GM23338 (cell line): Measurements from ENCODE around the gene DOCK7. TPM values are rescaled to one million over a fixed set of nuclear protein-coding genes. Genes with fewer than 3 reads are reported as not detected.

Experiments used
- ATAC-seq: fragments of 200-7000 bp; cut with Tn5 transposase; 3 replicates; pipeline ENCODE4 v1.9.1; 2020
- DNase-seq: peaks from one replicate; pipeline ENCODE4 v3.0.0-alpha.2; 2015; ENCODE audit warnings: low spot score
- H2AFZ ChIP-seq: fragments of 200-600 bp; sonication (generic); 2 replicates; pipeline ENCODE4 v1.8.0; 2016; ENCODE audit warnings: antibody characterized with exemption, mild to moderate bottlenecking, moderate library complexity
- H3F3A ChIP-seq: fragments of 200-600 bp; sonication (generic); replicated peaks from 2 replicates; pipeline ENCODE4 v1.8.0; 2017; ENCODE audit warnings: antibody characterized with exemption, mixed run types, low read depth
- H3K27ac ChIP-seq: fragments of 200-600 bp; sonication (generic); 2 replicates; pipeline ENCODE4 v1.6.1; 2016; ENCODE audit warnings: low read depth
- H3K27me3 ChIP-seq: fragments of 200-600 bp; sonication (generic); 2 replicates; pipeline ENCODE4 v1.8.0; 2016; ENCODE audit warnings: mild to moderate bottlenecking, mixed run types, moderate library complexity; ENCODE audit not compliant: insufficient read depth
- H3K36me3 ChIP-seq: fragments of 200-600 bp; sonication (generic); 2 replicates; pipeline ENCODE4 v1.8.0; 2016; ENCODE audit warnings: mild to moderate bottlenecking; ENCODE audit not compliant: insufficient read depth
- H3K4me1 ChIP-seq: fragments of 200-600 bp; sonication (generic); 2 replicates; pipeline ENCODE4 v1.8.0; 2016; ENCODE audit warnings: mild to moderate bottlenecking, moderate library complexity; ENCODE audit not compliant: insufficient read depth
- H3K4me2 ChIP-seq: fragments of 200-600 bp; sonication (generic); 2 replicates; pipeline ENCODE4 v1.7.1; 2017; ENCODE audit warnings: mixed run types
- H3K4me3 ChIP-seq: fragments of 200-600 bp; sonication (generic); 2 replicates; pipeline ENCODE4 v1.6.1; 2016; ENCODE audit warnings: mixed run types
- H3K79me2 ChIP-seq: fragments of 200-600 bp; sonication (generic); replicated peaks from 2 replicates; pipeline ENCODE4 v1.8.0; 2017; ENCODE audit warnings: mild to moderate bottlenecking; ENCODE audit not compliant: insufficient read depth
- H3K9me2 ChIP-seq: fragments of 200-600 bp; sonication (generic); 2 replicates; pipeline ENCODE4 v1.8.0; 2017; ENCODE audit not compliant: insufficient read depth
- H4K20me1 ChIP-seq: fragments of 200-600 bp; sonication (generic); replicated peaks from 2 replicates; pipeline ENCODE4 v1.8.0; 2017; ENCODE audit warnings: mild to moderate bottlenecking; ENCODE audit not compliant: insufficient read depth
- H3K27ac Mint-ChIP-seq: 2 replicates; pipeline ENCODE4 v1.8.0; 2020; ENCODE audit warnings: inconsistent platforms, mild to moderate bottlenecking, moderate library complexity, mixed read lengths
- H3K27me3 Mint-ChIP-seq: 3 replicates; pipeline ENCODE4 v1.8.0; 2022; ENCODE audit warnings: low read depth, mild to moderate bottlenecking, moderate library complexity, mixed read lengths, inconsistent platforms; ENCODE audit not compliant: insufficient read depth, poor library complexity
- H3K36me3 Mint-ChIP-seq: 3 replicates; pipeline ENCODE4 v1.8.0; 2021; ENCODE audit warnings: low read depth, mild to moderate bottlenecking, inconsistent platforms, moderate library complexity, mixed read lengths
- H3K4me1 Mint-ChIP-seq: 3 replicates; pipeline ENCODE4 v1.8.0; 2020; ENCODE audit warnings: mild to moderate bottlenecking, inconsistent platforms, mixed read lengths
- H3K4me3 Mint-ChIP-seq: 3 replicates; pipeline ENCODE4 v1.8.0; 2021; ENCODE audit warnings: moderate library complexity, mild to moderate bottlenecking, inconsistent platforms, mixed read lengths
- H3K9me3 Mint-ChIP-seq: 3 replicates; pipeline ENCODE4 v1.8.0; 2020; ENCODE audit warnings: moderate library complexity, mild to moderate bottlenecking, inconsistent platforms, mixed read lengths
- EZH2 ChIP-seq: fragments of 200-600 bp; sonication (generic); IDR thresholded peaks from one replicate; pipeline ENCODE4 v1.8.0; 2017; ENCODE audit warnings: antibody characterized with exemption, mild to moderate bottlenecking, low read depth; ENCODE audit not compliant: unreplicated experiment
- EZH2phosphoT487 ChIP-seq: fragments of 200-600 bp; sonication (generic); IDR thresholded peaks from one replicate; pipeline ENCODE4 v1.8.1; 2018; ENCODE audit warnings: antibody characterized with exemption; ENCODE audit not compliant: unreplicated experiment
- JUNB ChIP-seq: IDR thresholded peaks from one replicate; pipeline ENCODE4 v1.6.1; 2016; ENCODE audit warnings: antibody characterized with exemption; ENCODE audit not compliant: unreplicated experiment
- NANOG ChIP-seq: IDR thresholded peaks from 2 replicates; pipeline ENCODE4 v1.6.1; 2016; ENCODE audit warnings: antibody characterized with exemption, borderline replicate concordance
- POLR2AphosphoS5 ChIP-seq: IDR thresholded peaks from 2 replicates; pipeline ENCODE4 v1.6.1; 2016; ENCODE audit warnings: antibody characterized with exemption, low read depth
- ZNF114 ChIP-seq: fragments of 250-450 bp; sonication (Bioruptor Pico); IDR thresholded peaks from 2 replicates; pipeline ENCODE4 v1.5.0; 2020; ENCODE audit warnings: mild to moderate bottlenecking, moderate library complexity
- ZNF331 ChIP-seq: fragments of 250-450 bp; sonication (Bioruptor Pico); IDR thresholded peaks from 2 replicates; pipeline ENCODE4 v1.5.0; 2020; ENCODE audit warnings: low read depth, mild to moderate bottlenecking, moderate library complexity
- polyA plus RNA-seq: library from polyadenylated mRNA; unstranded; fragments of >200 nt; fragmentation: Nextera tagmentation; extraction: Ambion mirVana; gene quantifications from 2 replicates; pipeline ENCODE4 v1.2.1, GENCODE V29; 2016
- total RNA-seq: library from RNA; depleted of rRNA; stranded (reverse); fragments of >200 nt; shearing (Covaris generic); gene quantifications from 2 replicates; pipeline ENCODE4 v1.2.3, GENCODE V29; 2014
- TF ChIP-seq, protein P1 (sequence below), 2 experiments: fragments of 200-600 bp in 1 of 2; sonication (generic) in 1 of 2; conservative IDR thresholded peaks; 2 replicates each; pipeline versions ENCODE4 v1.5.1 to v1.6.1; 2016 to 2017; ENCODE audit warnings: antibody characterized with exemption in 2 of 2, low read depth in 2 of 2, mild to moderate bottlenecking in 2 of 2, moderate library complexity in 1 of 2
- TF ChIP-seq, protein P2 (sequence below): fragments of 250-450 bp; sonication (Bioruptor Pico); IDR thresholded peaks from 2 replicates; pipeline ENCODE4 v1.5.0; 2020; ENCODE audit warnings: mild to moderate bottlenecking, moderate library complexity
- TF ChIP-seq, protein P3 (sequence below): IDR thresholded peaks from one replicate; pipeline ENCODE4 v1.6.1; 2018; ENCODE audit warnings: antibody characterized with exemption; ENCODE audit not compliant: unreplicated experiment

Gene DOCK7
- total and polyA plus RNA-seq, 2 experiments from 2014 or later: 20.5 to 37.3 TPM

DNA sequence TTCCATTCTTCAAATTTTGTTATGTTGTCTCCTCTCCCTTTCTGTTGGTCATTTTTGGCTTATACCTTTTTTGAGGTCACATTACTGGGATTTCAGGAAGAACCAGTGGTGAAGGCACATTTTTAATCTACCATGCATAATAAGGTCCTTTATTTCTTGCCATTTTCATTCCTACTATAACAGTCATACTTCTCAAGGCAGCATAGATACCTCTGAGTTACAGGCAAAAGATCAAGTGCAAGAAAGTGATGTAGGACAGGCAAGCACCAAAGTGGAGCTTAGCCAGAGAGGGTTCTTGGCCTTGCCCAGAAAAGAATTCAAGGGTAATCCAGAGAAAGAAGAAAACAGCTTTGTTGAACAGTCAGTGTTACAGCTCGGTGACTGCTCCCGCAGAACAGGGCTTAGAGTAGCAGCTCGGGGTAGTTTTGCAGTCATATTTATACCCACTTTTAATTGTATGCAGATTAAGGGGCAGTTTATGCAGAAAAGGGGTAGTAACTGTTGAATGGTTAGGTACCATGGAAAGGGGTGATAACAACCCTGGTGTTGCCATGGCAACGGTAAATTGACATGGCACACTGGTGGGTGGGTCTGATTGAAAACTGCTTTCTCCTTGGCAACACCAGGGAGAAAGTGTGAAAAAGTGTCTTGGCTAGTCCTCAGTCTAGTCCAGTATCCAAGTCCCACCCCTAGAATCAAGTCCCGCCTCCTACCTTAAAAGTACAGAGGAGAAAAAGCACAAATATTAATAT lies 39.6 kb upstream of the DOCK7 start (continued):
- TF ChIP-seq, protein P1, sequence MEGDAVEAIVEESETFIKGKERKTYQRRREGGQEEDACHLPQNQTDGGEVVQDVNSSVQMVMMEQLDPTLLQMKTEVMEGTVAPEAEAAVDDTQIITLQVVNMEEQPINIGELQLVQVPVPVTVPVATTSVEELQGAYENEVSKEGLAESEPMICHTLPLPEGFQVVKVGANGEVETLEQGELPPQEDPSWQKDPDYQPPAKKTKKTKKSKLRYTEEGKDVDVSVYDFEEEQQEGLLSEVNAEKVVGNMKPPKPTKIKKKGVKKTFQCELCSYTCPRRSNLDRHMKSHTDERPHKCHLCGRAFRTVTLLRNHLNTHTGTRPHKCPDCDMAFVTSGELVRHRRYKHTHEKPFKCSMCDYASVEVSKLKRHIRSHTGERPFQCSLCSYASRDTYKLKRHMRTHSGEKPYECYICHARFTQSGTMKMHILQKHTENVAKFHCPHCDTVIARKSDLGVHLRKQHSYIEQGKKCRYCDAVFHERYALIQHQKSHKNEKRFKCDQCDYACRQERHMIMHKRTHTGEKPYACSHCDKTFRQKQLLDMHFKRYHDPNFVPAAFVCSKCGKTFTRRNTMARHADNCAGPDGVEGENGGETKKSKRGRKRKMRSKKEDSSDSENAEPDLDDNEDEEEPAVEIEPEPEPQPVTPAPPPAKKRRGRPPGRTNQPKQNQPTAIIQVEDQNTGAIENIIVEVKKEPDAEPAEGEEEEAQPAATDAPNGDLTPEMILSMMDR (conservative IDR thresholded peaks at IDR 0.05; ENCODE audit: low read depth in 2 of 2): no peak

DNA sequence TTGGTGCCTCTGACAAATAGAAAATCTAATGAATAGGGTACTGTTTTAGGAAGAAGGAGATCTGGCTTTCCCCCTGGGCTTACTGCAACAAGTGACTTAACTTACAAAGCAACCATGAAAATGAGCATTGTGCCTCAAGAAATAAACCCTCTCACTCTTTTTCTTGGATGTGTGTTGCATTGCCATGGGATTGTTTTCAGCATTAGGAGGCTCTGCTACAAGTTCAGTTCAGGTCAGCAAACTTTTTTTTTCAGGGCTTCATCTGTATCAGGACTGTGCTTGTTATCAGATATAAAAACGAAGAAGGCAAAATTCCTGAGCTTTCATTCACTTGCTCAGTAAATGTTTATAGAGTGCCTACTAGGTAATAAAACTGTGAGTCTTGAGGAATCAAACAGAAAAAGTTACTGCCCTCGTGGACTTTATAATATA lies 37.8 kb upstream of the DOCK7 start:
- Histone ChIP-seq H3K4me2 (no peak overlapping the region), H3K79me2 (no peaks in the 10 kb centered on the region), H3K36me3 (no peaks in the 10 kb centered on the region), H3K27ac (no peak overlapping the region), H3F3A (no peaks in the 10 kb centered on the region; the same call in 1 of the 2 replicates), H4K20me1 (no peaks in the 10 kb centered on the region), H2AFZ (no peak overlapping the region), H3K4me1 (peaks cover 17% of the 10 kb centered on the region), H3K27me3 (no peaks in the 10 kb centered on the region), H3K9me2 (no peaks in the 10 kb centered on the region), H3K4me3 (no peak overlapping the region)
- no peak overlapping the region for H3K4me3 Mint-ChIP-seq
- H3K27me3 Mint-ChIP-seq: no peaks in the 10 kb centered on the region
- H3K9me3 Mint-ChIP-seq: no peaks in the 10 kb centered on the region
- no peak for DNase-seq
- ATAC-seq: no peak
- no peaks in the 10 kb centered on the region for H3K36me3 Mint-ChIP-seq
- peaks cover 42% of the 10 kb centered on the region for H3K4me1 Mint-ChIP-seq
- H3K27ac Mint-ChIP-seq: no peak overlapping the region
- no peak for TF ChIP-seq POLR2AphosphoS5
- no peak for TF ChIP-seq EZH2
- TF ChIP-seq ZNF114 (CRISPR knock-in tag): no peak
- no peak for TF ChIP-seq EZH2phosphoT487
- no peak for TF ChIP-seq ZNF331 (CRISPR knock-in tag)
- TF ChIP-seq, protein P1 (conservative IDR thresholded peaks at IDR 0.05; ENCODE audit: low read depth in 2 of 2): no peak
- no peak for TF ChIP-seq JUNB
- TF ChIP-seq, protein P2, sequence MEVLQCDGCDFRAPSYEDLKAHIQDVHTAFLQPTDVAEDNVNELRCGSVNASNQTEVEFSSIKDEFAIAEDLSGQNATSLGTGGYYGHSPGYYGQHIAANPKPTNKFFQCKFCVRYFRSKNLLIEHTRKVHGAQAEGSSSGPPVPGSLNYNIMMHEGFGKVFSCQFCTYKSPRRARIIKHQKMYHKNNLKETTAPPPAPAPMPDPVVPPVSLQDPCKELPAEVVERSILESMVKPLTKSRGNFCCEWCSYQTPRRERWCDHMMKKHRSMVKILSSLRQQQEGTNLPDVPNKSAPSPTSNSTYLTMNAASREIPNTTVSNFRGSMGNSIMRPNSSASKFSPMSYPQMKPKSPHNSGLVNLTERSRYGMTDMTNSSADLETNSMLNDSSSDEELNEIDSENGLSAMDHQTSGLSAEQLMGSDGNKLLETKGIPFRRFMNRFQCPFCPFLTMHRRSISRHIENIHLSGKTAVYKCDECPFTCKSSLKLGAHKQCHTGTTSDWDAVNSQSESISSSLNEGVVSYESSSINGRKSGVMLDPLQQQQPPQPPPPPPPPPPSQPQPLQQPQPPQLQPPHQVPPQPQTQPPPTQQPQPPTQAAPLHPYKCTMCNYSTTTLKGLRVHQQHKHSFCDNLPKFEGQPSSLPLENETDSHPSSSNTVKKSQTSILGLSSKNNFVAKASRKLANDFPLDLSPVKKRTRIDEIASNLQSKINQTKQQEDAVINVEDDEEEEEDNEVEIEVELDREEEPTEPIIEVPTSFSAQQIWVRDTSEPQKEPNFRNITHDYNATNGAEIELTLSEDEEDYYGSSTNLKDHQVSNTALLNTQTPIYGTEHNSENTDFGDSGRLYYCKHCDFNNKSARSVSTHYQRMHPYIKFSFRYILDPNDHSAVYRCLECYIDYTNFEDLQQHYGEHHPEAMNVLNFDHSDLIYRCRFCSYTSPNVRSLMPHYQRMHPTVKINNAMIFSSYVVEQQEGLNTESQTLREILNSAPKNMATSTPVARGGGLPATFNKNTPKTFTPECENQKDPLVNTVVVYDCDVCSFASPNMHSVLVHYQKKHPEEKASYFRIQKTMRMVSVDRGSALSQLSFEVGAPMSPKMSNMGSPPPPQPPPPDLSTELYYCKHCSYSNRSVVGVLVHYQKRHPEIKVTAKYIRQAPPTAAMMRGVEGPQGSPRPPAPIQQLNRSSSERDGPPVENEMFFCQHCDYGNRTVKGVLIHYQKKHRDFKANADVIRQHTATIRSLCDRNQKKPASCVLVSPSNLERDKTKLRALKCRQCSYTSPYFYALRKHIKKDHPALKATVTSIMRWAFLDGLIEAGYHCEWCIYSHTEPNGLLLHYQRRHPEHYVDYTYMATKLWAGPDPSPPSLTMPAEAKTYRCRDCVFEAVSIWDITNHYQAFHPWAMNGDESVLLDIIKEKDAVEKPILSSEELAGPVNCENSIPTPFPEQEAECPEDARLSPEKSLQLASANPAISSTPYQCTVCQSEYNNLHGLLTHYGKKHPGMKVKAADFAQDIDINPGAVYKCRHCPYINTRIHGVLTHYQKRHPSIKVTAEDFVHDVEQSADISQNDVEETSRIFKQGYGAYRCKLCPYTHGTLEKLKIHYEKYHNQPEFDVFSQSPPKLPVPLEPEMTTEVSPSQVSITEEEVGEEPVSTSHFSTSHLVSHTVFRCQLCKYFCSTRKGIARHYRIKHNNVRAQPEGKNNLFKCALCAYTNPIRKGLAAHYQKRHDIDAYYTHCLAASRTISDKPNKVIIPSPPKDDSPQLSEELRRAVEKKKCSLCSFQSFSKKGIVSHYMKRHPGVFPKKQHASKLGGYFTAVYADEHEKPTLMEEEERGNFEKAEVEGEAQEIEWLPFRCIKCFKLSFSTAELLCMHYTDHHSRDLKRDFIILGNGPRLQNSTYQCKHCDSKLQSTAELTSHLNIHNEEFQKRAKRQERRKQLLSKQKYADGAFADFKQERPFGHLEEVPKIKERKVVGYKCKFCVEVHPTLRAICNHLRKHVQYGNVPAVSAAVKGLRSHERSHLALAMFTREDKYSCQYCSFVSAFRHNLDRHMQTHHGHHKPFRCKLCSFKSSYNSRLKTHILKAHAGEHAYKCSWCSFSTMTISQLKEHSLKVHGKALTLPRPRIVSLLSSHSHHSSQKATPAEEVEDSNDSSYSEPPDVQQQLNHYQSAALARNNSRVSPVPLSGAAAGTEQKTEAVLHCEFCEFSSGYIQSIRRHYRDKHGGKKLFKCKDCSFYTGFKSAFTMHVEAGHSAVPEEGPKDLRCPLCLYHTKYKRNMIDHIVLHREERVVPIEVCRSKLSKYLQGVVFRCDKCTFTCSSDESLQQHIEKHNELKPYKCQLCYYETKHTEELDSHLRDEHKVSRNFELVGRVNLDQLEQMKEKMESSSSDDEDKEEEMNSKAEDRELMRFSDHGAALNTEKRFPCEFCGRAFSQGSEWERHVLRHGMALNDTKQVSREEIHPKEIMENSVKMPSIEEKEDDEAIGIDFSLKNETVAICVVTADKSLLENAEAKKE (CRISPR knock-in tag): no peak
- TF ChIP-seq NANOG: no peak
- TF ChIP-seq, protein P3, sequence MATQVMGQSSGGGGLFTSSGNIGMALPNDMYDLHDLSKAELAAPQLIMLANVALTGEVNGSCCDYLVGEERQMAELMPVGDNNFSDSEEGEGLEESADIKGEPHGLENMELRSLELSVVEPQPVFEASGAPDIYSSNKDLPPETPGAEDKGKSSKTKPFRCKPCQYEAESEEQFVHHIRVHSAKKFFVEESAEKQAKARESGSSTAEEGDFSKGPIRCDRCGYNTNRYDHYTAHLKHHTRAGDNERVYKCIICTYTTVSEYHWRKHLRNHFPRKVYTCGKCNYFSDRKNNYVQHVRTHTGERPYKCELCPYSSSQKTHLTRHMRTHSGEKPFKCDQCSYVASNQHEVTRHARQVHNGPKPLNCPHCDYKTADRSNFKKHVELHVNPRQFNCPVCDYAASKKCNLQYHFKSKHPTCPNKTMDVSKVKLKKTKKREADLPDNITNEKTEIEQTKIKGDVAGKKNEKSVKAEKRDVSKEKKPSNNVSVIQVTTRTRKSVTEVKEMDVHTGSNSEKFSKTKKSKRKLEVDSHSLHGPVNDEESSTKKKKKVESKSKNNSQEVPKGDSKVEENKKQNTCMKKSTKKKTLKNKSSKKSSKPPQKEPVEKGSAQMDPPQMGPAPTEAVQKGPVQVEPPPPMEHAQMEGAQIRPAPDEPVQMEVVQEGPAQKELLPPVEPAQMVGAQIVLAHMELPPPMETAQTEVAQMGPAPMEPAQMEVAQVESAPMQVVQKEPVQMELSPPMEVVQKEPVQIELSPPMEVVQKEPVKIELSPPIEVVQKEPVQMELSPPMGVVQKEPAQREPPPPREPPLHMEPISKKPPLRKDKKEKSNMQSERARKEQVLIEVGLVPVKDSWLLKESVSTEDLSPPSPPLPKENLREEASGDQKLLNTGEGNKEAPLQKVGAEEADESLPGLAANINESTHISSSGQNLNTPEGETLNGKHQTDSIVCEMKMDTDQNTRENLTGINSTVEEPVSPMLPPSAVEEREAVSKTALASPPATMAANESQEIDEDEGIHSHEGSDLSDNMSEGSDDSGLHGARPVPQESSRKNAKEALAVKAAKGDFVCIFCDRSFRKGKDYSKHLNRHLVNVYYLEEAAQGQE: no peak
